ENCODE data around the gene C1GALT1. TPM values are rescaled to one million over a fixed set of nuclear protein-coding genes. Genes with fewer than 3 reads are reported as not detected.

C1GALT1 gene
- polyA plus RNA-seq, 3 donors, result 12.5 to 47.7 (median 45.1) TPM

- no peak overlapping the region for H2AFZ ChIP-seq (ENCODE audit: insufficient read depth, low read depth, low read length, poor library complexity, severe bottlenecking)
- H3K27me3 ChIP-seq (ENCODE audit: control insufficient read depth in 2 of 2, insufficient read depth in 2 of 2, low read length in 2 of 2), result no peaks in the 10 kb centered on the region
- H3K79me2 ChIP-seq (ENCODE audit: insufficient read depth, low read length), result peaks cover 37% of the 10 kb centered on the region
- H3K4me1 ChIP-seq (ENCODE audit: control insufficient read depth in 1 of 2, insufficient read depth in 2 of 2, low read length in 2 of 2), result no peaks in the 10 kb centered on the region
- Mint-ChIP-seq H3K4me1 (no peaks in the 10 kb centered on the region), H3K27ac (peak overlapping the region in 1 of 7 donors; percentile 7), H3K4me3 (no peak overlapping the region), H3K36me3 (peaks cover 23 to 39% of the 10 kb centered on the region in 2 donors), H3K9me3 (peaks cover 13 to 26% (median 14%) of the 10 kb centered on the region in 7 donors), H3K27me3 (ENCODE audit: low read depth in 3 of 3) (peaks cover 0 to 2% (median 0%) of the 10 kb centered on the region in 3 donors)
- H3K9me3 ChIP-seq (replicated peaks in 1 of 2; ENCODE audit: control insufficient read depth in 1 of 2, insufficient read depth in 1 of 2, low read length in 2 of 2), result peaks cover 3 to 18% of the 10 kb centered on the region in 2 donors
- TF ChIP-seq, protein P1, sequence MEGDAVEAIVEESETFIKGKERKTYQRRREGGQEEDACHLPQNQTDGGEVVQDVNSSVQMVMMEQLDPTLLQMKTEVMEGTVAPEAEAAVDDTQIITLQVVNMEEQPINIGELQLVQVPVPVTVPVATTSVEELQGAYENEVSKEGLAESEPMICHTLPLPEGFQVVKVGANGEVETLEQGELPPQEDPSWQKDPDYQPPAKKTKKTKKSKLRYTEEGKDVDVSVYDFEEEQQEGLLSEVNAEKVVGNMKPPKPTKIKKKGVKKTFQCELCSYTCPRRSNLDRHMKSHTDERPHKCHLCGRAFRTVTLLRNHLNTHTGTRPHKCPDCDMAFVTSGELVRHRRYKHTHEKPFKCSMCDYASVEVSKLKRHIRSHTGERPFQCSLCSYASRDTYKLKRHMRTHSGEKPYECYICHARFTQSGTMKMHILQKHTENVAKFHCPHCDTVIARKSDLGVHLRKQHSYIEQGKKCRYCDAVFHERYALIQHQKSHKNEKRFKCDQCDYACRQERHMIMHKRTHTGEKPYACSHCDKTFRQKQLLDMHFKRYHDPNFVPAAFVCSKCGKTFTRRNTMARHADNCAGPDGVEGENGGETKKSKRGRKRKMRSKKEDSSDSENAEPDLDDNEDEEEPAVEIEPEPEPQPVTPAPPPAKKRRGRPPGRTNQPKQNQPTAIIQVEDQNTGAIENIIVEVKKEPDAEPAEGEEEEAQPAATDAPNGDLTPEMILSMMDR (IDR thresholded peaks at IDR 0.05), result no peak
- H3K36me3 ChIP-seq (replicated peaks in 1 of 2; ENCODE audit: control insufficient read depth in 1 of 2, insufficient read depth in 2 of 2, low read length in 2 of 2), result peaks cover 0 to 24% of the 10 kb centered on the region in 2 donors
- no peak overlapping the region for H3K4me2 ChIP-seq (replicated peaks; ENCODE audit: extremely low read depth, low read length, poor library complexity, severe bottlenecking)
- no peak overlapping the region for H3K9ac ChIP-seq (ENCODE audit: insufficient read depth, low read length, poor library complexity, severe bottlenecking)
- no peak overlapping the region for H3K4me3 ChIP-seq (replicated peaks in 1 of 3; ENCODE audit: low read depth in 2 of 3, low read length in 3 of 3)
- H3K27ac ChIP-seq (ENCODE audit: low read depth in 1 of 2, low read length in 2 of 2), result no peak overlapping the region
- peaks cover 10% of the 10 kb centered on the region for H4K20me1 ChIP-seq (ENCODE audit: insufficient read depth, low read length)
- intact Hi-C loops (cut with micrococcal nuclease), result no loop called here
- WGBS (ENCODE audit: insufficient coverage), result no CpG with 5 or more reads among the region's 2 CpGs
- DNase-seq, result no peak
These were observed 46.1 kb downstream of the C1GALT1 start for GRCh38 chr7:7228472-7228871.

GRCh38 chr7:7228967-7229366 lies 46.6 kb downstream of the C1GALT1 start:
- H3K27ac Mint-ChIP-seq, result no peak overlapping the region
- 100% methylated on average over 1 of the region's 1 CpG for WGBS (ENCODE audit: insufficient coverage)

More at GRCh38 chr7:7228967-7229366, 46.6 kb downstream of the C1GALT1 start:
- Histone ChIP-seq H3K9me3 (replicated peaks in 1 of 2; ENCODE audit: control insufficient read depth in 1 of 2, insufficient read depth in 1 of 2, low read length in 2 of 2) (peaks cover 3 to 18% of the 10 kb centered on the region in 2 donors), H3K4me3 (replicated peaks in 1 of 3; ENCODE audit: low read depth in 2 of 3, low read length in 3 of 3) (no peak overlapping the region), H3K27me3 (ENCODE audit: control insufficient read depth in 2 of 2, insufficient read depth in 2 of 2, low read length in 2 of 2) (no peaks in the 10 kb centered on the region), H3K4me1 (ENCODE audit: control insufficient read depth in 1 of 2, insufficient read depth in 2 of 2, low read length in 2 of 2) (no peaks in the 10 kb centered on the region), H2AFZ (ENCODE audit: insufficient read depth, low read depth, low read length, poor library complexity, severe bottlenecking) (no peak overlapping the region), H3K9ac (ENCODE audit: insufficient read depth, low read length, poor library complexity, severe bottlenecking) (no peak overlapping the region), H3K79me2 (ENCODE audit: insufficient read depth, low read length) (peaks cover 32% of the 10 kb centered on the region), H3K27ac (ENCODE audit: low read depth in 1 of 2, low read length in 2 of 2) (no peak overlapping the region), H4K20me1 (ENCODE audit: insufficient read depth, low read length) (peaks cover 15% of the 10 kb centered on the region), H3K36me3 (replicated peaks in 1 of 2; ENCODE audit: control insufficient read depth in 1 of 2, insufficient read depth in 2 of 2, low read length in 2 of 2) (peaks cover 0 to 23% of the 10 kb centered on the region in 2 donors), H3K4me2 (replicated peaks; ENCODE audit: extremely low read depth, low read length, poor library complexity, severe bottlenecking) (no peak overlapping the region)
- Mint-ChIP-seq H3K9me3 (peaks cover 13 to 22% (median 14%) of the 10 kb centered on the region in 7 donors), H3K27me3 (ENCODE audit: low read depth in 3 of 3) (peaks cover 0 to 2% (median 0%) of the 10 kb centered on the region in 3 donors), H3K4me1 (no peaks in the 10 kb centered on the region), H3K4me3 (no peak overlapping the region), H3K36me3 (peaks cover 21 to 42% of the 10 kb centered on the region in 2 donors)
- intact Hi-C loops (cut with micrococcal nuclease), result no loop called here
- TF ChIP-seq, protein P1 (IDR thresholded peaks at IDR 0.05), result no peak
- DNase-seq, result no peak
